ENCODE data around the gene DTNB.

DTNB gene

DNA sequence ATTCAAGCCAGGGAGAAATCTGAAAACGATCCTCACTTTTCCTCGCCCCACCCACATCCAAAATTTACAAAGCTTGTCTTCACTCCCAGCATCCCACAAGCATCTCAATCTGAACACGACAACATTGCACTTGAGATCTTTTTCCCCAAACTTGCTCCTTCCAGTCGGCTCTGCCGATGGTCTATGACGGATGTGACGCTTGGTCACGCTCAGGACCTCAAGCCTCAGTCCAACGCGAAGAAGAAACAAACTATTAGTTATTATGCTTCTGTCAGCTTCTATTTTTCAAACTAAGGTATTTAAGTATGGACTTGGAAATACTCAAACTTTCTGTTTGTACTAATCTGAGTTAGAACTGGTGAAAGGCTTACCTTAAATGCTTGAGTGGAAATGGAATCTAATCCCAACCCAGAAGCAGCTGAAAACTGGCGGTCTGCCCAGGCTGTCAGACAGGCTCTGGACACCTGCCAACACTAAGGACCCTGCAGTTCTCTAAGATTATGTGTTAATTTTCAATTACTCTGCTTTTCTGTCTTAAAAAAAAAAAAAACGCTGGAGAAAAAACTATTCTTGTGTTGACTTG lies 199.5 kb downstream of the DTNB start:
- in situ Hi-C loops (cut with MboI; ENCODE audit: low sequenced_read_pairs): no loop called here

DNA sequence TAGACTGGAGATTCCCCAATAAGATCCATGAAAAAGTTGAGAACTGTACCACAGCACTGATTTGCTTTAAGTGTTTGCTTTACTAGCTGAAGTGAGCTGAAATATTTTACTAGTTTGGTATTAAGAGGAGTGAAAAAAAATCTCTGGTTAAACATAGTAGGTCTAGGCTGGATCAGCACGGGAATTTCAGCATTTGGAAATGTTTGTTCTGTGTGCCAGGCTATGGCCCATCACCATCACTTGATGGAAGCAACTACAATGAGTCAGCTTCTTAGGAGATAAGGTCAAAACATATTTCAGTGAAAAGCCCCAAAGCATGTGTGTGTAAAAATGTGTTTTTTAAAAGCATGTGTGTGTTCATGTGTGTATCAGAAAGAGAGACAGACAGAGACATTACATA lies 200.2 kb downstream of the DTNB start:
- in situ Hi-C loops (cut with MboI; ENCODE audit: low sequenced_read_pairs): no loop called here

DNA sequence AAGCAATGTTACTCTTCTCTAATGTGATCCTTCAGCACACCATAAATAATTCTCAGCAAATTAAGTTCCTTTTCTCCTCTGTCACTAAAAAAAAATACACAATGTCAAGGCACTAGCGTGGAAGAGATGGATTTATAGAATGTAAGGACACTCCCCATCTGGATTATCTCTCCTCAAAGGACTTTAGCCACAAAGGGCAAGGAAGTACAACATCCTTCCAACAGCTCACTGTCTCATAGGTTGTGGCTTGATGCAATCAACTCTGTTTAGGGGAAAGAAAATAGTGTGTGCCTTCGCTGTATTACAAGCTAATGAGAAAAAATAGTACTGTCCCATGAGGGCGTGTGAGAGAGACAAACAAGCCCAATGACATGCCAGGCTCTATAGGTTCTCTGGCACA lies 202.6 kb downstream of the DTNB start:
- in situ Hi-C loops (cut with MboI; ENCODE audit: low sequenced_read_pairs): no loop called here

DNA sequence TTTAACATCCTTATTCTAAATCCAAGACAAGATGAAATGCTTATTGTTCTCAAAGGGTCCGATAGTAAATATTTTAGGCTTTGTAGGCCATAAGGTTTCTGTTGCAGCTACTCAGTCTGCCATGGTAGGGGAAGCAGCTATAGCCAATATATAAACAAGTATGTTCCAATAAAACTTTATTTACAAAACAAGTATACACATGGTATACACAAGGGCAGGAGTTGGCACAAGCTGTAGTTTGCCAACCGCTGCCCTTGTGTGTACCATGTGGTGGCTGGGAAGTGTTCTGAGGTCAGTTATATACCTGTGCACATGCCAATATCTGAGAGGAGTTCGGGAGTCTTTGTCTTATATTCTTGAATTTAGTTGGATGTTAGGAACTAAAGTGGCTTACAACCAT lies 205.6 kb downstream of the DTNB start:
- in situ Hi-C loops (cut with MboI; ENCODE audit: low sequenced_read_pairs): no loop called here

DNA sequence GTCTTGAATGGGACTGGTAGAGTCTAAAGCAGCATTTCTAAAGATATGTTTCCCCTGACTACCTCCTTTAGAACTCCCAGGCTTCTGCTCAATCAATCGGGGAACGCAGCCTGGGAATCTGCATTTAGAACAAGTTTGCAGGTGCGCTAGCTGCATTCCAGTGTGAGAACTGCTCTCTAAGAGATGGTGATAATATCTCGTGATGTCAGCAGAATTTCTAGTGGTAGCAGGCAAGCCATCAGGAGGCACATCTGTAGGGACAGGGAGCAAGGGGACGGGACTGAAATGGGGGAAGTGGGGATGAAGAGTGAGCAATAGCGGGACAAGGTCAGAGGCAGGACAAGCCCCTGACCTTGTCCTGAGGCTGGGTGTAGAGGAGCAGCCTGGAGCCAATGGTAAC lies 211.4 kb downstream of the DTNB start:
- in situ Hi-C loops (cut with MboI; ENCODE audit: low sequenced_read_pairs): no loop called here

DNA sequence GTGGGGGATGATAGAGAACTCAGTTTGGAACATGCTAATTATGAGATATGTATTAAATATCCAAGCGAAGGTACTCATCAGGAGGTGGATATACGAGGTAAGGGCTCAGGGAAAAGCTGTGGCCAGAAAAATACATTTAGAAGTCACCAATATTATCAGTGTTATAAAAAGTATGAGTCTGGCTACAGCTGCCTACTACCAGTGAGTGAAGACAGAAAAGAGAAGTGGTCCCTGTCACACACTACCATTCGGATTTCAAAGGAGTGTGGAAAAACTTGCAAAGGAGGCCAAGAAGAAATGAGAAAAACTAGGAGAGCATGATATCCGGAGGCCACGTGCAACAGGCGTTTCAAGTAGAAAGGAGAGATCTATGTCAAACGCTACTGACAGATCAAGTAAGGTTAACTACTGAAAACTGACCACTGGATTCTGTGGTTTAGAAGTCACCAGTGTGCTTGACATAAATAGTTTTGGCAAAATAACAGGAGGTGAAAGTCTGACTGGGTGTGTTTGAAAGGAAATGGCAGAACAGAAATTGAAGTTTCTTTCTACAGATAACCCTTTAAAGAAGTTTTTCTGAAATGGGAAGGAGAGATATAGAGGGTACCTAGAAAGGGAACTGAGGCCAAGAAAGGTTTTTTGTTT lies 213.0 kb downstream of the DTNB start:
- in situ Hi-C loops (cut with MboI; ENCODE audit: low sequenced_read_pairs): no loop called here

DNA sequence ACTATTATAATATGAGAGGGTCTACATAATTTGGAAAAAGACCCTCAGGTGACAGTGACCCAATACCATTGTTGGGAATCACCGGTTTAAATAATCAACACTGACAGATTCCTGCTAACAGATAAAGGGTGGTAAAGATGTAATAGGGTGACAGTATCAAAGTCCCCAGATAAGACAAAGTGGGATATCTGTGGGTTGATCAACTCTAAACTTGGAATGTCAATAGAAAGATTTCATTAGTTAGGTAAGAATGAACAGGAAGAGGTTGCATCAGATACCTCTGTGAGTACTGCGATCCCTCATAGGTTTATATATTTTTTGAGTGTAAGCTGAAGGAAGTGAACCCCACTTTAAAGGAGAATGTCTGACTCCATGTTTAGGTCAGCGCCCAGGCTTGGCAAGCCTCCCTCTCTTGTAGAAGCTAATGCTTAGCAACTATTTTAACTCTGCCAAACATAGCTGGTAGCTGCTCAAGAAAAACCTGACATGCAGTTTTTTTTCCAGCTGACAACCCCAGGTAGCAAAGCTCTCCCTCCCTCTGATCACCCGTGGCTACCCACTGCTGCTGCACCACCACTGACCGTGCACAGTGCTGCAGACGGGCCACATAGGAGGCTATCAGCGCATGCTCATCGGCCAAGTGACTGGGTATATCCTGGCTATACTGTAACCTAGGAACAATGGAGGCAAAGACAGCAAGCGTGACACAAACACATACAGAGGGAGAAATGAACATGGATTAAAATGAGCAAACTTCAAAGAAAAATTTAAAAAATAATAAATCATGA lies 218.4 kb downstream of the DTNB start:
- in situ Hi-C loops (cut with MboI; ENCODE audit: low sequenced_read_pairs): no loop called here

DNA sequence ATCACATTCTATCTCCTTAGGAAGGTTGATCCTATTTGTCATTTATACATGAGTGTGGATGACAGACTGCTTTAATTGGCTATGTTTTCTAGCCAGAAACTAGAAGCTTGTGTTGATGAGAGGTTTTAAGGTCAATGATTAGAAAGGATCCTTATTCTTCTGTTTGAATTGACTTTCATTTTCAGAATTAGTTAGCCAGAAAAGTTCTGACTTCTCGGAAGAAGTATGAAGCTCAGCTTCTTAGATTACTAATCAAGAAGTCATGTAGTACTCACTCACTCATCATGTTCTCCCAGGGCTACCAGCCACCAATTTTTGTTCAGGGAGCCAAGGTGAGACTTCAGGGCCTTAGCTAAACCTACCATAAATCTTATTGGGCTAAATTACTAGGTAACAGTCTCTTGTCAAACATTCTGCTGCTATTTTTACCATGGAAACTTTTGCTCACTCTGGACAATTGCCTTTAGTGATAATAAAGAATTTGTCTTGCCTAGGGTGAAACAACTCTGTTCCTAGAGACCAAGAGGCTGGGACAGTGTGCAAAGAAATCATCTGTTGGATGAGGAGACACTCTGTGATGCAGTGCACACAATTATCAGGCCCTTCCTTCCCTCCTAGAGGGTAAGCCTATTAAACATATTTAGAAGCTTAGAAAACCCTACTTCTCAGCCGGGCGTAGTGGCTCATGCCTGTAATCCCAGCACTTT lies 220.0 kb downstream of the DTNB start:
- in situ Hi-C loops (cut with MboI; ENCODE audit: low sequenced_read_pairs): no loop called here

DNA sequence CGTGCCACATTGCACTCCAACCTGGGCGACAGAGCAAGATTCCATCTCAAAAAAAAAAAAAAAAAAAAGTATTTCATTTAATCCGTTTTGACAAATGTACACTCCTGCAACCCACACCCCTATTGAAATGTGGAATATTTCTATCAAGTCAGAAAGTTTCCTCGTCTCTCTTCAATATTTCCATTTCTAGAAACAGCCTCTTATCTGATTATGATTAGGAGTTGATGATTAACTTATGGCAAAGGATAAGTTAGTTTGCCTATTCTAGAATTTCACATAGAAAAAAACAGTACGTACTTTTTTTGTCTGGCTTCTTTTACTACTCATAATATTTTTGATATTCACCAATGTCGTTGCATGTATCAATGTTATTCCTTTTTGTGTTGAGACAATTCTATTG lies 224.6 kb downstream of the DTNB start:
- in situ Hi-C loops (cut with MboI; ENCODE audit: low sequenced_read_pairs): no loop called here

DNA sequence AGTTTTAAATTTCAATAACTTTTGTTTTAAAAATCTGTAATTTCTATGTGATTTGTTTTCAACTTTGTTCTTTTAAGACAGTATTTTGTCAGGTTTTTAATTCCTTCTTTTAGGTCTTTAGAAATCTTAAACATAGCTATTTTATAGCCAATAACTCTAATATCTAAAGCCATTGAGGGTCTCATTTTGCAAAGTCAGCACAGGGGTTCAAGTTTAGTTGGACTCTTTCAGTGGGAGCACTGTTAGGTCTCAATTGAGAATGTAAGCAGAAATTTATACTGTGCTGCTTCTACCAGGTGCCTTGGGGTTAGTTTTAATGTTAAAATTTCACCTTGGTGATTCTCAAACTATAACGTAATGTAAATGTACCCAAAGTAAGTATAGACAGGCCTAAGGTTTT lies 226.4 kb downstream of the DTNB start:
- in situ Hi-C loops (cut with MboI; ENCODE audit: low sequenced_read_pairs): no loop called here

DNA sequence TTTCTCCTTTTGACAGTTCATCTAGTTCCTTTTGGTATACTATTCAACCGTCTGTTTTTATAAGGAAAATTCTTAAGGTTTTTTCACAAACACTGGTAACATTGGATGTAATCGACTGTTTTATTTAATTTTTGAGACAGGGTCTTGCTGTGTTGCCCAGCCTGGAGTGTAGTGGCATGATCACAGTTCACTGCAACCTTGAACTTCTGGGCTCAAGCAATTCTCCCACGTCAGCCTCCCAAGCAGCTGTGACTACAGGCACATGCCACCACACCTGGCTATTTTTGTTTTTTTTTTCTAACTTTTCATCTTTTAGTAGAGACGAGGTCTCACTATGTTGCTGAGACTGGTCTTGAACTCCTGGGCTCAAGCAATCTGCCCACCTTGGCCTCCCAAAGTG lies 227.3 kb downstream of the DTNB start:
- in situ Hi-C loops (cut with MboI; ENCODE audit: low sequenced_read_pairs): no loop called here

DNA sequence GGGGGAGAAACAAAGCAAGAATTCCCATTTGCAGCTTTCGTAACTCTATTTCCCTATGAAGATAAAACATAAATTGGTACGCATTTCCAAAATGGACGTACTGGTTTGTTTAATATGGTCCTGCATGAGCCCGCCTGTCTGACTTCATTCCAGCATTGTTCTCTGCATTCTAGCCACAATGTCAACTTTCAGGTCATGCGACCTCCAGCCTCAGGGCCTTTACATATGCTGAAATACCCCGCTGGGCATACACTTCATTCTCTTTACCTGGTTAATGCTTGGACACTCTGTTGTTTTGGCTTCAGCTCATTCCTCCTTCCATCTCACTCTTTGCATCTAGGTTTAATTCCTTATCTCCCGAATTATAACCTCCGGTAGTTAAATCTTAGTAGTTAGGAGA lies 227.9 kb downstream of the DTNB start:
- in situ Hi-C loops (cut with MboI; ENCODE audit: low sequenced_read_pairs): no loop called here

DNA sequence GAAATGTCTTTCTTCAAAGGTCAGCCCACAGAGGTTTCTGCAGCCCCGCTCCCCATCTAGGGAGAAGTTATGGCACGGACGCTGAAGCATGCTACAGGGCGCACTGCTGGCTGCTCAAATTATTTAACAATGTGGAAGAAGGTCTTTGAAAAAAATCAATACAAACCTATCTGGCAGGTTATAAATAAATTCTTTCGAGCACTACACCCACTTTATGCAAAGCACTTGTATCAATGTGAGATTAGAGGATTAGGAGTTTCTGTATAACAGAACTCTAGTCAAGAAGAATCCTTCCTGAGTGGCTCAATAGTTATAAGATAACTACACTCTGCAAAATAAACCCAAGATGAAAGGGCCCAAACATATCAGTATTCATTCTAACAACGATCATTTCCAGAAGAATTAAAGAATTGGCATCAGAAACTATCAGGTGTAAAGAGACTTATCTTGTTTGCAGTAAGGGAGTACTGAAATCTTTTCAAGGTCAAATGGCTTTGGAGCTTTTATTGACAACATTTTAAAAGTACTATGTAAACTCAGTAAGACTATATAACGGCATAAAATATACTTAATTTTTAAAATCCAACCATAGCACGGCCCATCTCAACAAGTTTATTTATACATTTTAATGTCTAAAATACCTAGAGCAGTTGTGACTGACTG lies 228.6 kb downstream of the DTNB start:
- in situ Hi-C loops (cut with MboI; ENCODE audit: low sequenced_read_pairs): no loop called here

DNA sequence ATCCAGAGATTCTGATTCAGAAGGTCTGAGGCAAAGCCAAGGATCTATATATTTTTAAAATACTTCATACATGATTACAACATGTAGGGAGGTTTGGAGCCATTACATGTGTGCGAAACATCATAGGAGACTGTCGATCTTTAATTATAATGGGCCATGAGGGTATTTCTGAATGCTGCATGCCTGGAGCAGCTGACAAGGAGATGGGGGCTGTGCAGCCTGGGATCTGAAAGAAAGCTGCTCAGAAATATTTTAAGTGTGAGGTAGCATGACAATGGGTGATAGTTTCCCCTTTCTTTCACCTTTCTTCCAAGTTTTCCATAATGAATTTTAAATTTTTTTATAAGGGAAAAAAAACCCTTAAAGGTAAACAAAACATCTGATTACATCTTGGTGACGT lies 229.6 kb downstream of the DTNB start:
- in situ Hi-C loops (cut with MboI; ENCODE audit: low sequenced_read_pairs): no loop called here

DNA sequence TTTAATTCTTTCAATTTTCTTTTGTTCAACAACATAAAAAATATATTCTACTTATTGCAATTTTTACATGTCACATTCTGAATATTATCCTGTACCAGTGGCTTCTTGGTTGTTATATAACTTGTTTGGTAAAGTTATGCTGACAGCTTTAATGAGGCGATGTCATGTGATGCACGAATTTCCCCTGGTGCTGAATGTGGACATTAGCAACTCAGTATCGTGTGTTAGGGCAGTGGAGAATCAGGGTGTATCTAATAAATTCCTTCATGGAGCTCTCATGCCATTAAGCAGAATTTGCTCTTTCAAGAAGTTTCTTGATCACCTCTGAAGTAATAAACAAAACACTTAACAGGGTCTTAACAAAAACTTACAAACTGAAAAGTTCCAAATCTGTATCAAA lies 232.0 kb downstream of the DTNB start:
- in situ Hi-C loops (cut with MboI; ENCODE audit: low sequenced_read_pairs): no loop called here

DNA sequence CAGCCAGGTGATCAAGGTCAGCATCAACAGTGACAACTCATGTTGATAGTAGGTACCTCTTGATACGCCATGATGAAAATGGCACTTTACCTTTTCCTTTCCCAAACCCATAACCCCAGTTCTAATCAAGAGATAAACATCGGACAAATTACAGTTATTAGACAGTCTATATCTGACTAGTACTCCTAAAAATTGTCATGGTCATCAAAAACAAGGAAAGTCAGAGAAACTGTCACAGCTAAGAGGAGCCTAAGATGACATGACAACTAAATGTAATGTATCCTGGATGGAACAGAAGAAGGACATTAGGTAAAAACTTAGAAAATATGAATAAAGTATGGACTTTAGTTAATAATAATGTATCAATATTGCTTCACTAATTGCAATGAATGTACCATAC lies 234.6 kb downstream of the DTNB start:
- in situ Hi-C loops (cut with MboI; ENCODE audit: low sequenced_read_pairs): no loop called here

DNA sequence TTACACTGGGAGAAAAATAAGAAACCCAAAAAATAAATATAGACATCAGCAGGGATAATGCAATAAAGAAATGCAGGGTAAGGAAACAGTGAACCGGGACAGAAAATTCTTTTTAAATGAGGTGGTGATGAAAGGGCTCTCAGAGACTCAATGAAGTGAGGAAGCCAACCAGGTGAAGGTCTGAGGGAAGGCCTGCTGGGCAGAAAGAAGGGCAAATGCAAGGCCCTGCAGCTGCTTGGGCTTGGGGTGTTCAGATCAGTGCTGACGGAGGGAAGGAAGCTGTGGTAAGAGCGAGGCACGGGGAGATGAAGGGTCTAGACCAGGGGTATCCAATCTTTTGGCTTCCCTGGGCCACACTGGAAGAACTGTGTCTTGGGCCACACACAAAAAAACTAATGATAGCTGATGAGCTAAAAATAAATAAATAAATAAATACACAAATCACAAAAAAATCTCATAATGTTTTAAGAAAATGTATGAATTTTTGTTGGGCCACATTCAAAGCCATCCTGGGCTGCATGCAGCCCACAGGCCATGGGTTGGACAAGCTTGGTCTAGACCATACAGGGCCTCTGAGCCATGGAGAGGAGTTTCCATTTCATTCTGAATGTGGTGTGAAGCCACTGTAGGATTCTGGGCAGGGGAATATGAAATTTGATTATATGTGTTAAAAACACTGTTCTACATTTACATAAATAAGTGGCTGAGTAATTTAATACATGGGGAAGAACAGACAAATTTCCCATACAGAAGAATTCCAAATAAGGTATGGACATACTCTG lies 235.3 kb downstream of the DTNB start:
- in situ Hi-C loops (cut with MboI; ENCODE audit: low sequenced_read_pairs): no loop called here

DNA sequence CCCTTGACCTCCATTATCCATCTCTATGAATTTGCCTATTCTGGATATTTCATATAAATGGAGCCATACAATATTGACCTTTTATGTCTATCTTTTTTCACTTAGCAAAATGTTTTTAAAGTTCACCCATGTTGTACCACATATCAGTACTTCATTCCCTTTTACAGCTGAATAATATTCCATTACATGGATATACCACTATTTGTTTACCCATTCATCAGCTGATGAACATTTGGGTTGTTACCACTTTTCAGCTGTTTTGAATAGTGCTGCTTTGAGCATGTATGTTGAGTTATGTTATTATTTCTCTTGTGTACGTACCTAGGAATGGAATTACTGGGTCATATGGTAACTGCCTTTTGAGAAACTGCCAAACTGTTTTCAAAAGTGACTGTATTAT lies 238.0 kb downstream of the DTNB start:
- in situ Hi-C loops (cut with MboI; ENCODE audit: low sequenced_read_pairs): no loop called here

DNA sequence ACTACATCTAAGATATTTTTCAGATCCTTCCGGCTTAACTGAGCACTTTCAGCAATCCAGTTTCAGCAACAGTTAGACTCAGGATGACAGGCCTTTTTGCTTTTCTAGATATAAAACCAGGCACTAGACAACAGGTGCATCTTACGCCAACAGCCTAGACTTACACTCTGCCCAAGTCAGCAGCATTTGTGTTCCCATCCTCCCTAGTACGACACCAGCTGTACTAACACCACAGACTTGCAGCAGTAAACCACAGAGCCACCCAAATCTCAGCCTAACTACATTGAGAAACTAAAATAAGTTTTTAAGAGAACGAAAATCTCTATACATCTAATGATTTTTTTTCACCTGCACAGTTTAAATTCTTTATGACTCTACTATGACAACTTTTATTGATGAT lies 241.8 kb downstream of the DTNB start:
- in situ Hi-C loops (cut with MboI; ENCODE audit: low sequenced_read_pairs): no loop called here

DNA sequence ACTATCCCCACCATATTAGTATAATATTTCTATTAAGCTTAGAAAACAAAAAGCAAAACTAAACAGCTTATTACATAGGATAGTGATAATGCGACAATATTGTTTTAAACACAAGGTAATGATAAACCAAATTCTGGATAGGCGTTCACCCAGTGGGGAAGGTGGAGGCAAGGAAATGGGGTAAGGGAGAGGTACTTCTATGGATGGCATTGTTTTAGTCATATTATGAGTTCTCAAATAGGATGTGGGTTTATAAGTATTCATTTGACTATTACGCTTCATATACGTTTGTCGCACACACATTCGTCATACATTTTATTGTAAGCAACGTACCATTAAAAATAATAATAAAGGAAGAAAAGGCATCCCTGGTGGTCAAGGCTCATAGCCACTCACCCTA lies 242.8 kb downstream of the DTNB start:
- in situ Hi-C loops (cut with MboI; ENCODE audit: low sequenced_read_pairs): no loop called here

DNA sequence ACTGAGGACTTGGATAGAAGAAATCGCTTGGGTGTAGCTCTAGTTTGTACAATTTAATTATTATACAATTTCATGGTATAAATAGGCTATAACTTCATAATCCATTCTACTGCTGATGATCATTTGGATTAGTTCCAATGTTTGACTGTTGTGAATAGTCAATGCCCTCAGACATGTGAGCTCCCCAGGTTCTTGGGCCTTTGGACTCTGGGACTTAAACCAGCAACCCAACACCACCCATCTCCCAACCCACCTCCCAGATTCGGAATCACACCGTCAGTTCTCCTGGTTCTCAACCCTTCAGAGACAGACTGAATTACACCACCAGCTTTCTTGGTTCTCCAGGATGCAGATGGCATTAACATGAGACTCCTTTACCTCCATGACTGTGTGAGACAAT lies 247.1 kb downstream of the DTNB start:
- in situ Hi-C loops (cut with MboI; ENCODE audit: low sequenced_read_pairs): no loop called here

Data from HL-60/S4 treated with phorbol 12-myristate 13-acetate at 8.2 ng/mL for 4 days and 3 days (cell line).